ENCODE results near the gene SSBP3.
"Not testable (repeated sequence)": the region's sequence is repeated elsewhere in the genome, so short reads cannot be mapped to it uniquely, and the experiment has no call there.

The SSBP3 gene

GRCh38 chr1:54391450-54392209 lies 14.6 kb downstream of the SSBP3 start:
- DNase-seq, result no peak

- no peak for DNase-seq
Measured at GRCh38 chr1:54390655-54391054, 15.5 kb downstream of the SSBP3 start.

- DNase-seq, result not testable (repeated sequence)
Measured at GRCh38 chr1:54389608-54390007, 16.6 kb downstream of the SSBP3 start.

GRCh38 chr1:54387419-54387818 lies 18.8 kb downstream of the SSBP3 start:
- DNase-seq, result no peak

GRCh38 chr1:54385727-54386022 lies 20.5 kb downstream of the SSBP3 start:
- no peak for DNase-seq

- DNase-seq, result peak; percentile 76
Measured at GRCh38 chr1:54384918-54385726, 21.1 kb downstream of the SSBP3 start.

GRCh38 chr1:54384471-54384870 lies 21.7 kb downstream of the SSBP3 start:
- no peak for DNase-seq

GRCh38 chr1:54381524-54381923 lies 24.7 kb downstream of the SSBP3 start:
- no peak for DNase-seq

GRCh38 chr1:54380290-54380882 lies 25.8 kb downstream of the SSBP3 start:
- no peak for DNase-seq

GRCh38 chr1:54379555-54380289 lies 26.5 kb downstream of the SSBP3 start:
- DNase-seq, result no peak

- no peak for DNase-seq
Measured at GRCh38 chr1:54378874-54379554, 27.2 kb downstream of the SSBP3 start.

- DNase-seq, result no peak
Measured at GRCh38 chr1:54378157-54378873, 27.9 kb downstream of the SSBP3 start.

- DNase-seq, result peak; percentile 51
Measured at GRCh38 chr1:54377040-54377691, 29.0 kb downstream of the SSBP3 start.

- DNase-seq, result no peak
Measured at GRCh38 chr1:54376430-54377039, 29.7 kb downstream of the SSBP3 start.

- DNase-seq, result no peak
Measured at GRCh38 chr1:54375712-54376429, 30.3 kb downstream of the SSBP3 start.

- DNase-seq, result no peak
Measured at GRCh38 chr1:54375298-54375697, 30.9 kb downstream of the SSBP3 start.

GRCh38 chr1:54374766-54375165 lies 31.4 kb downstream of the SSBP3 start:
- no peak for DNase-seq

- DNase-seq, result no peak
Measured at GRCh38 chr1:54372978-54373377, 33.2 kb downstream of the SSBP3 start.

GRCh38 chr1:54371942-54372275 lies 34.3 kb downstream of the SSBP3 start:
- DNase-seq, result no peak

Measured in fibroblast of skin of back (primary cell).